PC-3 (cell line): Measurements from ENCODE around the gene HEATR9. TPM values are rescaled to one million over a fixed set of nuclear protein-coding genes. Genes with fewer than 3 reads are reported as not detected.

Source experiments
- ATAC-seq: fragments of 200-7000 bp; cut with Tn5 transposase; 2 replicates; pipeline ENCODE4 v1.9.1; 2020; ENCODE audit warnings: mild to moderate bottlenecking, moderate library complexity
- BruUV-seq: library from RNA; stranded (reverse); fragments of 400-500 nt; replicated peaks from 2 replicates; lab custom pipeline; 2021; lab: Mats Ljungman, UMichigan
- CTCF ChIA-PET: fragments of 300-600 bp; sonication (Branson Sonifier 250); formaldehyde crosslinking; loops from one replicate; lab custom pipeline; 2022; ENCODE audit warnings: antibody characterized with exemption; lab: Charles Lee
- POLR2A ChIA-PET: fragments of 300-600 bp; sonication (Branson Sonifier 250); formaldehyde crosslinking; loops from one replicate; lab custom pipeline; 2022; ENCODE audit warnings: antibody characterized with exemption; ENCODE audit not compliant: unreplicated experiment; lab: Charles Lee
- DNase-seq: peaks from one replicate; pipeline ENCODE4 v3.0.0-alpha.2; 2015
- H2AFZ ChIP-seq: fragments of 300-600 bp; sonication (generic); 2 replicates; pipeline ENCODE4 v1.6.0; 2016; ENCODE audit warnings: antibody characterized with exemption, low read length
- H3F3A ChIP-seq: fragments of 300-600 bp; sonication (generic); one replicate; pipeline ENCODE4 v1.6.0; 2017; ENCODE audit warnings: antibody characterized with exemption, low read length, control low read depth, mild to moderate bottlenecking; ENCODE audit not compliant: unreplicated experiment
- H3K27ac ChIP-seq: fragments of 300-600 bp; sonication (generic); 2 replicates; pipeline ENCODE4 v1.5.1; 2016; ENCODE audit warnings: mild to moderate bottlenecking, low read length
- H3K27me3 ChIP-seq: fragments of 300-600 bp; sonication (generic); 2 replicates; pipeline ENCODE4 v1.6.1; 2016; ENCODE audit warnings: low read length, mixed read lengths
- H3K36me3 ChIP-seq: fragments of 300-600 bp; sonication (generic); 2 replicates; pipeline ENCODE4 v1.6.1; 2016; ENCODE audit warnings: low read depth, mixed run types, low read length, mixed read lengths
- H3K4me1 ChIP-seq: fragments of 300-600 bp; sonication (generic); 2 replicates; pipeline ENCODE4 v1.5.1; 2016; ENCODE audit warnings: low read length; ENCODE audit not compliant: insufficient read depth
- H3K4me2 ChIP-seq: fragments of 300-600 bp; sonication (generic); 2 replicates; pipeline ENCODE4 v1.6.0; 2016; ENCODE audit warnings: low read length
- H3K4me3 ChIP-seq: fragments of 300-600 bp; sonication (generic); 2 replicates; pipeline ENCODE4 v1.5.1; 2016; ENCODE audit warnings: mild to moderate bottlenecking, low read length, mixed read lengths
- H3K79me2 ChIP-seq: fragments of 300-600 bp; sonication (generic); 2 replicates; pipeline ENCODE4 v1.6.1; 2017; ENCODE audit warnings: low read length, mixed read lengths
- H3K9ac ChIP-seq: fragments of 300-600 bp; sonication (generic); 2 replicates; pipeline ENCODE4 v1.6.0; 2016; ENCODE audit warnings: mild to moderate bottlenecking, low read length
- H3K9me2 ChIP-seq: fragments of 300-600 bp; sonication (generic); replicated peaks from 2 replicates; pipeline ENCODE4 v1.6.1; 2016; ENCODE audit warnings: mixed run types, low read length, mixed read lengths
- H3K9me3 ChIP-seq: fragments of 300-600 bp; sonication (generic); 2 replicates; pipeline ENCODE4 v1.6.1; 2016; ENCODE audit warnings: low read length, mixed read lengths
- H4K20me1 ChIP-seq: fragments of 300-600 bp; sonication (generic); 2 replicates; pipeline ENCODE4 v1.6.1; 2016; ENCODE audit warnings: low read length, mixed read lengths
- CTCF ChIP-seq: fragments of 300-600 bp; sonication (generic); conservative IDR thresholded peaks from 2 replicates; pipeline ENCODE4 v1.5.1; 2017; ENCODE audit warnings: antibody characterized with exemption, low read depth, mild to moderate bottlenecking, low read length
- EZH2 ChIP-seq: fragments of 300-600 bp; sonication (generic); IDR thresholded peaks from one replicate; pipeline ENCODE4 v1.6.1; 2017; ENCODE audit warnings: antibody characterized with exemption, mild to moderate bottlenecking, low read length; ENCODE audit not compliant: unreplicated experiment
- EZH2phosphoT487 ChIP-seq: fragments of 300-600 bp; sonication (generic); IDR thresholded peaks from 2 replicates; pipeline ENCODE4 v1.6.1; 2018; ENCODE audit warnings: mild to moderate bottlenecking, antibody characterized with exemption, low read length, borderline replicate concordance
- intact Hi-C: fragments of 100-400 bp; cut with micrococcal nuclease; formaldehyde crosslinking; loops from 2 replicates; pipeline ENCODE4 v1.9.0; 2023
- total RNA-seq: library from RNA; depleted of rRNA; stranded (reverse); fragments of >200 nt; gene quantifications from 2 replicates; pipeline ENCODE4 v1.2.3, GENCODE V29; 2014

The HEATR9 gene
- total RNA-seq, 1 experiment from 2014 or later, result not detected

GRCh38 chr17:35847006-35847405 lies 21.7 kb downstream of the HEATR9 start:
- no peak overlapping the region for H3K27ac ChIP-seq
- no peaks in the 10 kb centered on the region for H3K9me2 ChIP-seq
- ChIA-PET CTCF (no interaction called here), POLR2A (no interaction called here)
- H2AFZ ChIP-seq, result no peak overlapping the region
- TF ChIP-seq CTCF, result no peak
- no peak for TF ChIP-seq EZH2phosphoT487
- TF ChIP-seq EZH2, result no peak
- H3K27me3 ChIP-seq, result no peaks in the 10 kb centered on the region
- intact Hi-C loops, result no loop called here
- H3K36me3 ChIP-seq, result peaks cover 34% of the 10 kb centered on the region
- no peak overlapping the region for H3K4me2 ChIP-seq
- ATAC-seq (no peak), DNase-seq (no peak)
- no peaks in the 10 kb centered on the region for H3K4me1 ChIP-seq
- no peak overlapping the region for H3K4me3 ChIP-seq
- H4K20me1 ChIP-seq, result no peaks in the 10 kb centered on the region
- no peak overlapping the region for H3K9ac ChIP-seq
- no TSS peak for BruUV-seq
- no peaks in the 10 kb centered on the region for H3K9me3 ChIP-seq
- no peaks in the 10 kb centered on the region for H3F3A ChIP-seq
- H3K79me2 ChIP-seq, result no peaks in the 10 kb centered on the region

GRCh38 chr17:35846055-35846809 lies 22.5 kb downstream of the HEATR9 start:
- no TSS peak for BruUV-seq
- Histone ChIP-seq H3K79me2 (no peaks in the 10 kb centered on the region), H3K4me1 (no peaks in the 10 kb centered on the region), H3K27ac (no peak overlapping the region), H3K36me3 (peaks cover 34% of the 10 kb centered on the region), H3K9me3 (no peaks in the 10 kb centered on the region), H4K20me1 (no peaks in the 10 kb centered on the region), H3K4me3 (no peak overlapping the region), H3K9me2 (no peaks in the 10 kb centered on the region), H3F3A (no peaks in the 10 kb centered on the region), H3K9ac (no peak overlapping the region), H3K27me3 (no peaks in the 10 kb centered on the region), H2AFZ (no peak overlapping the region), H3K4me2 (no peak overlapping the region)
- CTCF ChIA-PET, result no interaction called here
- POLR2A ChIA-PET, result no interaction called here
- intact Hi-C loops, result no loop called here
- no peak for TF ChIP-seq EZH2phosphoT487
- no peak for TF ChIP-seq CTCF
- no peak for TF ChIP-seq EZH2
- ATAC-seq (no peak), DNase-seq (no peak)

DNA sequence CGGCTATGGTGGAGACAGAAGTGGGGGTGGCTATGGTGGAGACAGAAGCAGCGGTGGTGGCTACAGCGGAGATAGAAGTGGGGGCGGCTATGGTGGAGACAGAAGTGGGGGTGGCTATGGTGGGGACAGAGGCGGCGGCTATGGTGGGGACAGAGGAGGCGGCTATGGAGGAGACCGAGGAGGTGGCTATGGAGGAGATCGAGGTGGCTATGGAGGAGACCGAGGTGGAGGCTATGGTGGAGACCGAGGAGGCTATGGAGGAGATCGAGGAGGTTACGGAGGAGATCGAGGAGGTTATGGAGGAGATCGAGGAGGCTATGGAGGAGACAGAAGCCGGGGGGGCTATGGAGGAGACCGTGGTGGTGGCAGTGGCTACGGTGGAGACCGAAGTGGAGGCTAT lies 24.1 kb downstream of the HEATR9 start:
- no peaks in the 10 kb centered on the region for H3K9me2 ChIP-seq
- H3F3A ChIP-seq, result no peaks in the 10 kb centered on the region
- H3K79me2 ChIP-seq, result no peaks in the 10 kb centered on the region
- CTCF ChIA-PET, result no interaction called here
- TF ChIP-seq EZH2 (no peak), CTCF (no peak), EZH2phosphoT487 (no peak)
- H3K27me3 ChIP-seq, result no peaks in the 10 kb centered on the region
- no peak overlapping the region for H2AFZ ChIP-seq
- H4K20me1 ChIP-seq, result no peaks in the 10 kb centered on the region
- intact Hi-C loops, result no loop called here
- ATAC-seq (no peak), DNase-seq (no peak)
- peaks cover 38% of the 10 kb centered on the region for H3K36me3 ChIP-seq
- no peak overlapping the region for H3K27ac ChIP-seq
- no peak overlapping the region for H3K9ac ChIP-seq
- H3K4me2 ChIP-seq, result no peak overlapping the region
- no peak overlapping the region for H3K4me3 ChIP-seq
- no peaks in the 10 kb centered on the region for H3K4me1 ChIP-seq
- no peaks in the 10 kb centered on the region for H3K9me3 ChIP-seq
- TSS peak; percentile 82 for BruUV-seq
- POLR2A ChIA-PET, result no interaction called here
